OCI-LY1 (cell line): ENCODE results near the gene GTF3C1.
"Not testable (repeated sequence)": the region's sequence is repeated elsewhere in the genome, so short reads cannot be mapped to it uniquely, and the experiment has no call there.

ENCODE experiments used
- H2AFZ ChIP-seq: fragments of 200-600 bp; sonication (generic), shearing (Covaris generic); 2 replicates; pipeline ENCODE4 v1.6.0; 2014; ENCODE audit warnings: antibody characterized with exemption, mild to moderate bottlenecking, low read length
- H3F3A ChIP-seq: fragments of 200-600 bp; sonication (generic), shearing (Covaris generic); 2 replicates; pipeline ENCODE4 v1.6.0; 2014; ENCODE audit warnings: mild to moderate bottlenecking, antibody characterized with exemption, low read length, moderate library complexity; ENCODE audit not compliant: insufficient read depth
- H3K27ac ChIP-seq: fragments of 200-600 bp; sonication (generic); 2 replicates; pipeline ENCODE4 v1.5.1; 2014; ENCODE audit warnings: low read length, mixed run types, mild to moderate bottlenecking, low read depth; ENCODE audit not compliant: poor library complexity, severe bottlenecking
- H3K27me3 ChIP-seq: fragments of 200-600 bp; sonication (generic); 2 replicates; pipeline ENCODE4 v1.6.0; 2014; ENCODE audit warnings: antibody characterized with exemption, mild to moderate bottlenecking, low read length, moderate library complexity; ENCODE audit not compliant: insufficient read depth
- H3K36me3 ChIP-seq: fragments of 200-600 bp; sonication (generic); 2 replicates; pipeline ENCODE4 v1.6.1; 2014; ENCODE audit warnings: mild to moderate bottlenecking, antibody characterized with exemption, low read length, moderate library complexity, mixed read lengths; ENCODE audit not compliant: insufficient read depth
- H3K4me1 ChIP-seq: fragments of 200-600 bp; sonication (generic); 2 replicates; pipeline ENCODE4 v1.5.1; 2014; ENCODE audit warnings: mild to moderate bottlenecking, low read length, moderate library complexity; ENCODE audit not compliant: insufficient read depth, severe bottlenecking
- H3K4me2 ChIP-seq: fragments of 200-600 bp; sonication (generic), shearing (Covaris generic); 2 replicates; pipeline ENCODE4 v1.6.1; 2014; ENCODE audit warnings: low read length
- H3K4me3 ChIP-seq: fragments of 200-600 bp; sonication (generic); 2 replicates; pipeline ENCODE4 v1.5.1; 2014; ENCODE audit warnings: low read length, low read depth, mild to moderate bottlenecking, mixed read lengths; ENCODE audit not compliant: poor library complexity, severe bottlenecking
- H3K79me2 ChIP-seq: fragments of 200-600 bp; shearing (Covaris generic); 2 replicates; pipeline ENCODE4 v1.6.1; 2016; ENCODE audit warnings: mixed run types, low read length, mixed read lengths; ENCODE audit not compliant: insufficient read depth
- H3K9ac ChIP-seq: fragments of 200-600 bp; sonication (generic), shearing (Covaris generic); 2 replicates; pipeline ENCODE4 v1.6.1; 2014; ENCODE audit warnings: mild to moderate bottlenecking, low read length, mixed read lengths
- H3K9me2 ChIP-seq: fragments of 200-600 bp; sonication (generic), shearing (Covaris generic); 2 replicates; pipeline ENCODE4 v1.6.1; 2014; ENCODE audit warnings: low read depth, mild to moderate bottlenecking, low read length, mixed read lengths
- H3K9me3 ChIP-seq: fragments of 200-600 bp; shearing (Covaris generic); 2 replicates; pipeline ENCODE4 v1.6.1; 2014; ENCODE audit warnings: low read length, mixed read lengths
- H4K20me1 ChIP-seq: fragments of 200-600 bp; sonication (generic), shearing (Covaris generic); 2 replicates; pipeline ENCODE4 v1.6.0; 2016; ENCODE audit warnings: mild to moderate bottlenecking, low read length; ENCODE audit not compliant: insufficient read depth
- CTCF ChIP-seq: fragments of 200-600 bp; sonication (generic), shearing (Covaris generic); IDR thresholded peaks from 2 replicates; pipeline ENCODE4 v1.5.1; 2017; ENCODE audit warnings: mild to moderate bottlenecking, antibody characterized with exemption, low read length, moderate library complexity, mixed read lengths
- EZH2 ChIP-seq: fragments of 200-600 bp; sonication (generic), shearing (Covaris generic); IDR thresholded peaks from 2 replicates; pipeline ENCODE4 v1.8.0; 2017; ENCODE audit warnings: borderline replicate concordance, mixed run types, mild to moderate bottlenecking, antibody characterized with exemption, low read length, moderate library complexity, mixed read lengths

The GTF3C1 gene

GRCh38 chr16:27458258-27458657, 91.5 kb downstream of the GTF3C1 start:
- Histone ChIP-seq H3K9me2 (no peaks in the 10 kb centered on the region), H3F3A (no peaks in the 10 kb centered on the region), H4K20me1 (no peaks in the 10 kb centered on the region), H3K79me2 (no peaks in the 10 kb centered on the region), H3K27ac (no peak overlapping the region), H2AFZ (no peak overlapping the region), H3K9ac (no peak overlapping the region), H3K4me3 (no peak overlapping the region), H3K27me3 (no peaks in the 10 kb centered on the region), H3K4me2 (no peak overlapping the region), H3K36me3 (peaks cover 28% of the 10 kb centered on the region), H3K4me1 (no peaks in the 10 kb centered on the region), H3K9me3 (no peaks in the 10 kb centered on the region)
- TF ChIP-seq CTCF (no peak), EZH2 (no peak)

GRCh38 chr16:27457605-27457900, 92.2 kb downstream of the GTF3C1 start:
- H3K4me1 ChIP-seq, H3K9ac ChIP-seq, H2AFZ ChIP-seq, H3K4me3 ChIP-seq, H4K20me1 ChIP-seq, H3K27ac ChIP-seq, H3K9me2 ChIP-seq, H3F3A ChIP-seq, H3K27me3 ChIP-seq, H3K79me2 ChIP-seq, H3K4me2 ChIP-seq, H3K9me3 ChIP-seq: not testable (repeated sequence)
- peaks cover 22% of the 10 kb centered on the region for H3K36me3 ChIP-seq

GRCh38 chr16:27455700-27456099, 94.0 kb downstream of the GTF3C1 start:
- H3K9ac ChIP-seq, result no peak overlapping the region
- H3K9me3 ChIP-seq, result no peaks in the 10 kb centered on the region
- H3K36me3 ChIP-seq, result peaks cover 9% of the 10 kb centered on the region
- H3K4me3 ChIP-seq, result no peak overlapping the region
- no peaks in the 10 kb centered on the region for H3K9me2 ChIP-seq
- no peak overlapping the region for H3K27ac ChIP-seq
- H2AFZ ChIP-seq, result no peak overlapping the region
- peaks cover 6% of the 10 kb centered on the region for H3K4me1 ChIP-seq
- no peak overlapping the region for H3K4me2 ChIP-seq
- no peaks in the 10 kb centered on the region for H4K20me1 ChIP-seq
- H3K79me2 ChIP-seq, result no peaks in the 10 kb centered on the region
- H3K27me3 ChIP-seq, result no peaks in the 10 kb centered on the region; the same call in 1 of the 2 replicates
- no peaks in the 10 kb centered on the region for H3F3A ChIP-seq
- no peak for TF ChIP-seq EZH2
- no peak for TF ChIP-seq CTCF

GRCh38 chr16:27453494-27453825, 96.3 kb downstream of the GTF3C1 start:
- no peaks in the 10 kb centered on the region for H3K79me2 ChIP-seq
- TF ChIP-seq CTCF (no peak), EZH2 (no peak)
- no peak overlapping the region for H3K9ac ChIP-seq
- H3K9me3 ChIP-seq, result no peaks in the 10 kb centered on the region
- no peaks in the 10 kb centered on the region for H3K36me3 ChIP-seq
- no peaks in the 10 kb centered on the region for H3K9me2 ChIP-seq
- no peaks in the 10 kb centered on the region; the same call in 1 of the 2 replicates for H3K27me3 ChIP-seq
- H4K20me1 ChIP-seq, result no peaks in the 10 kb centered on the region
- no peak overlapping the region for H3K4me2 ChIP-seq
- no peak overlapping the region for H3K4me3 ChIP-seq
- no peak overlapping the region for H3K27ac ChIP-seq
- H3F3A ChIP-seq, result no peaks in the 10 kb centered on the region
- H3K4me1 ChIP-seq, result peaks cover 16% of the 10 kb centered on the region
- no peak overlapping the region for H2AFZ ChIP-seq
